NCI-H128 (cell line): ENCODE measurements around the gene EPM2A.
A peak's percentile ranks its signal among the peaks of the same experiment; 100 is the strongest.
"Not testable (repeated sequence)": the region's sequence is repeated elsewhere in the genome, so short reads cannot be mapped to it uniquely, and the experiment has no call there.

Source experiments
- DNase-seq: peaks from one replicate; lab custom pipeline; 2025; ENCODE audit not compliant: unreplicated experiment; lab: John Stamatoyannopoulos, UW

The EPM2A gene

GRCh38 chr6:145735356-145736165, at the start of gene EPM2A:
EPM2A (minus strand) TSS chr6:145735520; CDS start chr6:145735498, 22 bp downstream.
- DNase-seq: peak; percentile 39

GRCh38 chr6:145784683-145785082, 49.4 kb upstream of the EPM2A start:
- DNase-seq: no peak

GRCh38 chr6:145783796-145784195, 48.5 kb upstream of the EPM2A start:
- no peak for DNase-seq

- DNase-seq: no peak
Measured at GRCh38 chr6:145772846-145773245, 37.5 kb upstream of the EPM2A start.

GRCh38 chr6:145765449-145765848, 30.1 kb upstream of the EPM2A start:
- DNase-seq: no peak

- no peak for DNase-seq
Measured at GRCh38 chr6:145763742-145764141, 28.4 kb upstream of the EPM2A start.

GRCh38 chr6:145761584-145761983, 26.3 kb upstream of the EPM2A start:
- no peak for DNase-seq

GRCh38 chr6:145758113-145758512, 22.8 kb upstream of the EPM2A start:
- no peak for DNase-seq

- DNase-seq: no peak
Measured at GRCh38 chr6:145756170-145756662, 20.9 kb upstream of the EPM2A start.

- no peak for DNase-seq
Measured at GRCh38 chr6:145755682-145756081, 20.4 kb upstream of the EPM2A start.

- DNase-seq: no peak
Measured at GRCh38 chr6:145752638-145753037, 17.3 kb upstream of the EPM2A start.

GRCh38 chr6:145749632-145750031, 14.3 kb upstream of the EPM2A start:
- no peak for DNase-seq

- no peak for DNase-seq
Measured at GRCh38 chr6:145745861-145746260, 10.5 kb upstream of the EPM2A start.

- no peak for DNase-seq
Measured at GRCh38 chr6:145744619-145745018, 9.3 kb upstream of the EPM2A start.

GRCh38 chr6:145743332-145743731, 8.0 kb upstream of the EPM2A start:
- DNase-seq: no peak

- DNase-seq: not testable (repeated sequence)
Measured at GRCh38 chr6:145742472-145742871, 7.2 kb upstream of the EPM2A start.

GRCh38 chr6:145739685-145740084, 4.4 kb upstream of the EPM2A start:
- DNase-seq: not testable (repeated sequence)

GRCh38 chr6:145738265-145738664, 2.9 kb upstream of the EPM2A start:
- no peak for DNase-seq

GRCh38 chr6:145736661-145737144, 1.4 kb upstream of the EPM2A start:
- DNase-seq: no peak

- DNase-seq: peak; percentile 66
Measured at GRCh38 chr6:145734486-145735355, 599 bp downstream of the EPM2A start.

GRCh38 chr6:145733810-145734209, 1.5 kb downstream of the EPM2A start:
- DNase-seq: no peak

GRCh38 chr6:145733207-145733606, 2.1 kb downstream of the EPM2A start:
- DNase-seq: no peak
